Activated CD8-positive, alpha-beta memory T cell treated with anti-CD3 and anti-CD28 coated beads for 36 hours (primary cell): Measurements from ENCODE around the gene INSL4. TPM values are rescaled to one million over a fixed set of nuclear protein-coding genes. Genes with fewer than 3 reads are reported as not detected.

Experiments
- total RNA-seq, 2 experiments: library from RNA; stranded (reverse); gene quantifications; one replicate each; pipeline ENCODE4 v1.2.3, GENCODE V29; 2021

Gene INSL4
- total RNA-seq, 2 experiments from 2014 or later, result not detected

Other genes starting within 250 kb of the INSL4 start
- 10 to 100 TPM; 26.0 to 29.2 TPM for gene JAK2, start 246.1 kb upstream of the INSL4 start, total RNA-seq
- gene INSL6, start 45.8 kb upstream of the INSL4 start, total RNA-seq, result not detected
- gene RLN2, start 73.3 kb downstream of the INSL4 start, total RNA-seq, result 1 to 10 TPM; 2.4 to 2.8 TPM
- gene RLN1, start 108.5 kb downstream of the INSL4 start, total RNA-seq, result 1 to 10 TPM; 1.1 to 1.3 TPM
- 10 to 100 TPM; 31.8 to 35.7 TPM for gene PLGRKT, start 206.5 kb downstream of the INSL4 start, total RNA-seq
- 10 to 100 TPM; 19.3 to 20.3 TPM for gene CD274, start 219.1 kb downstream of the INSL4 start, total RNA-seq